Ovary (tissue), 9 donors: Measurements from ENCODE around the gene DOLPP1. TPM values are rescaled to one million over a fixed set of nuclear protein-coding genes. Genes with fewer than 3 reads are reported as not detected.

Source experiments
- DNase-seq, 5 donors: peaks; one replicate each; pipeline ENCODE4 v3.0.0-alpha.2; 2019 to 2020
- H3K27ac ChIP-seq, 2 donors: fragments of 200-600 bp; one replicate each; pipeline versions ENCODE4 v1.5.1 to v1.8.0; 2019 to 2022
- H3K27me3 ChIP-seq: fragments of 200-600 bp; one replicate; pipeline ENCODE4 v1.8.0; 2022
- H3K36me3 ChIP-seq: fragments of 200-600 bp; sonication (generic); one replicate; pipeline ENCODE4 v1.5.1; 2019
- H3K4me1 ChIP-seq: one replicate; pipeline ENCODE4 v1.8.1; 2013; ENCODE audit warnings: mild to moderate bottlenecking, moderate library complexity; ENCODE audit not compliant: insufficient read depth
- H3K4me3 ChIP-seq: fragments of 200-600 bp; sonication (generic); one replicate; pipeline ENCODE4 v1.5.1; 2017
- H3K9me3 ChIP-seq, 2 donors: fragments of 200-600 bp in 1 of 2; sonication (generic) in 1 of 2; one replicate each; pipeline versions ENCODE4 v1.5.1 to v1.8.1; 2013 to 2019; ENCODE audit warnings: mild to moderate bottlenecking in 1 of 2, moderate library complexity in 1 of 2
- CTCF ChIP-seq, 3 donors: fragments of 450-650 bp in 2 of 3; fragments of 200-600 bp in 1 of 3; IDR thresholded peaks; one replicate each; pipeline versions ENCODE4 v1.5.1 to v1.8.0; 2016 to 2022; ENCODE audit warnings: antibody characterized with exemption in 3 of 3, mild to moderate bottlenecking in 1 of 3
- EP300 ChIP-seq: sonication (generic); formaldehyde crosslinking; IDR thresholded peaks from one replicate; pipeline ENCODE4 v1.6.1; 2017; ENCODE audit warnings: antibody characterized with exemption
- POLR2A ChIP-seq: fragments of 450-650 bp; IDR thresholded peaks from one replicate; pipeline ENCODE4 v1.6.1; 2017; ENCODE audit warnings: antibody characterized with exemption, mild to moderate bottlenecking, moderate library complexity
- WGBS, 3 donors: extraction: QIAGEN DNeasy Blood & Tissue Kit in 1 of 3; methylation state at CpG; one replicate each; pipeline versions ENCODE4 v1.1.5 to v1.1.7; 2013 to 2017; 5-methylcytosine and 5-hydroxymethylcytosine counted together
- intact Hi-C, 4 donors: fragments of 100-400 bp; cut with DNase I; formaldehyde crosslinking; loops; one replicate each; pipeline versions ENCODE4 v1.11.0 to v1.15.1; 2022 to 2023
- polyA plus RNA-seq, 2 donors: library from polyadenylated mRNA; stranded (reverse); fragments of 200-250 nt in 1 of 2; fragments of 350-450 nt in 1 of 2; fragmentation: Illumina TruSeq in 1 of 2; extraction: RNeasy Lipid Tissue Mini Kit (QIAGEN cat#74804) in 1 of 2; gene quantifications; one replicate each; pipeline ENCODE4 v1.2.3, GENCODE V29; 2013 to 2014
- total RNA-seq, 7 donors: library from RNA; depleted of rRNA in 2 of 7; stranded (reverse); fragments of >200 nt in 2 of 7; fragmentation: NEBNext Ultra II Directional in 3 of 7; extraction: Animal tissue kit (Norgen Biotek cat#: 25700) in 3 of 7; gene quantifications; one replicate each; pipeline versions ENCODE4 v1.1.0 to v1.2.4, GENCODE V29; 2016 to 2023
- donor health status: DM: no; HTN: no; CAD: no; lungs with moderate emphysema.
- donor health status: DM: no; HTN: no; CAD: no.
- donor health status: Bipolar disorder and iron deficiency.
- donor health status: DM: yes; HTN: yes; CAD: no.
- donor health status: DM: no; HTN: no; CAD: no.
- donor health status: DM: yes; HTN: yes; CAD: no.

Gene DOLPP1
- total and polyA plus RNA-seq, 9 donors, result 3.3 to 16.2 (median 8.6) TPM

- intact Hi-C loops, result no loop called here
- no peaks in the 10 kb centered on the region for H3K27me3 ChIP-seq
- no peak for DNase-seq
- H3K9me3 ChIP-seq, result no peaks in the 10 kb centered on the region
- TF ChIP-seq POLR2A (no peak), EP300 (no peak), CTCF (IDR thresholded peaks at IDR 0.05) (no peak)
- peaks cover 5% of the 10 kb centered on the region for H3K4me1 ChIP-seq
- 90 to 94% (median 91%) methylated on average over 13 of the region's 13 CpGs for WGBS, 3 donors
- no peak overlapping the region for H3K27ac ChIP-seq
- H3K4me3 ChIP-seq, result no peak overlapping the region
- H3K36me3 ChIP-seq, result no peaks in the 10 kb centered on the region
Observed at GRCh38 chr9:129108083-129108804, 27.3 kb downstream of the DOLPP1 start.

- TF ChIP-seq EP300 (no peak), POLR2A (no peak), CTCF (IDR thresholded peaks at IDR 0.05) (no peak)
- H3K36me3 ChIP-seq, result no peaks in the 10 kb centered on the region
- H3K27me3 ChIP-seq, result no peaks in the 10 kb centered on the region
- H3K27ac ChIP-seq, result no peak overlapping the region
- peaks cover 5% of the 10 kb centered on the region for H3K4me1 ChIP-seq
- WGBS, 3 donors, result 78 to 85% (median 84%) methylated on average over 10 of the region's 10 CpGs
- peak overlapping the region; percentile 78 for H3K4me3 ChIP-seq
- intact Hi-C loops, result no loop called here
- no peaks in the 10 kb centered on the region for H3K9me3 ChIP-seq
- no peak for DNase-seq
Observed at GRCh38 chr9:129108805-129109536, 28.1 kb downstream of the DOLPP1 start.

GRCh38 chr9:129109537-129109903 is 28.6 kb downstream of the DOLPP1 start:
- H3K27me3 ChIP-seq, result no peaks in the 10 kb centered on the region
- intact Hi-C loops, result no loop called here
- peaks cover 5% of the 10 kb centered on the region for H3K4me1 ChIP-seq
- TF ChIP-seq POLR2A (no peak), EP300 (no peak)
- WGBS, 3 donors, result 75 to 92% (median 85%) methylated on average over 7 of the region's 7 CpGs
- no peaks in the 10 kb centered on the region for H3K9me3 ChIP-seq
- no peaks in the 10 kb centered on the region for H3K36me3 ChIP-seq
- DNase-seq, result peak in 1 of 5 donors; percentile 56
- H3K27ac ChIP-seq, result peak overlapping the region in 1 of 2 donors; percentile 23
- peak overlapping the region; percentile 78 for H3K4me3 ChIP-seq

- no peaks in the 10 kb centered on the region for H3K9me3 ChIP-seq
- DNase-seq, result peak in 4 of 5 donors; percentile 45 to 69 (median 52)
- 3 to 7% (median 3%) methylated on average over 39 to 64 of the region's 64 CpGs for WGBS, 3 donors
- intact Hi-C loops, result no loop called here
- no peaks in the 10 kb centered on the region for H3K27me3 ChIP-seq
- TF ChIP-seq POLR2A (no peak), EP300 (no peak), CTCF (IDR thresholded peaks at IDR 0.05) (peak in 1 of 3 donors; percentile 14)
- H3K36me3 ChIP-seq, result no peaks in the 10 kb centered on the region
- peak overlapping the region; percentile 23 to 90 for H3K27ac ChIP-seq
- H3K4me1 ChIP-seq, result peaks cover 5% of the 10 kb centered on the region
- H3K4me3 ChIP-seq, result peak overlapping the region; percentile 78
Observed at GRCh38 chr9:129109952-129110739, 29.2 kb downstream of the DOLPP1 start.
